Measurements from ENCODE around the gene CACNA1H.

The CACNA1H gene

DNA sequence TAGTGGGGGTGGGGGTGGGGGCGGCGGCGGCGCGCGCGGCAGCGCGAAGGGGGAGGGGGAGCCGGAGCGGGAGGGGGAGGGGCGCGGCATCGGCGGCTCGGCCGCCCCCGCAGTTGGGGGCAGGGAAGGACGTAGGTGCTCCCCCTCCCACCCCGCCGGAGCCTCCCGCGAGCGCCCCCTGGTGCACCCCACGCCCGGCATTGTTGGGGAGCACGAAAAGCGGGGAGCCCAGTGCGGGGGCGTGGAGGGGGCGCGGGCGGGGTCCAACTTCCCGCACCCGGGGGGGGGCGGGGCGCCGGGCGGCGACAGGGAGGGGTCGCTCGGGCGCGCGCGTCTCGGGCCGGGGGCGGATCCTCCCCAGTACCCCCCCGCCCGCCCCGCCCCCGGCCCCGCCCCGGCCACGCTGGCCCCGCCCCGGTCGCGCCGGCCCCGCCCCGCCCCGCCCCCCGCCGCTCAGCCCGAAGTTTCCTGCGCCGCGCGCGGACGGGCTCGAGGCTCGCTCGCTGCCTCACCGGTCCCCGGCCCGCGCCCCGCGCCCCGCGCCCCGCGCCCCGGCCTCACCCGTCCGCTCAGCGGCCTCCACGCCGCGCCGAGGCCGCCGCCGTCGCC, at the start of gene CACNA1H:
TSS of gene CACNA1H (plus strand) at position 456 of the 609 bp plus-strand sequence. CDS start 632 bp downstream, outside the sequence.
- DNase-seq (ENCODE audit: low read depth): no peak
- TF ChIP-seq, protein P1, sequence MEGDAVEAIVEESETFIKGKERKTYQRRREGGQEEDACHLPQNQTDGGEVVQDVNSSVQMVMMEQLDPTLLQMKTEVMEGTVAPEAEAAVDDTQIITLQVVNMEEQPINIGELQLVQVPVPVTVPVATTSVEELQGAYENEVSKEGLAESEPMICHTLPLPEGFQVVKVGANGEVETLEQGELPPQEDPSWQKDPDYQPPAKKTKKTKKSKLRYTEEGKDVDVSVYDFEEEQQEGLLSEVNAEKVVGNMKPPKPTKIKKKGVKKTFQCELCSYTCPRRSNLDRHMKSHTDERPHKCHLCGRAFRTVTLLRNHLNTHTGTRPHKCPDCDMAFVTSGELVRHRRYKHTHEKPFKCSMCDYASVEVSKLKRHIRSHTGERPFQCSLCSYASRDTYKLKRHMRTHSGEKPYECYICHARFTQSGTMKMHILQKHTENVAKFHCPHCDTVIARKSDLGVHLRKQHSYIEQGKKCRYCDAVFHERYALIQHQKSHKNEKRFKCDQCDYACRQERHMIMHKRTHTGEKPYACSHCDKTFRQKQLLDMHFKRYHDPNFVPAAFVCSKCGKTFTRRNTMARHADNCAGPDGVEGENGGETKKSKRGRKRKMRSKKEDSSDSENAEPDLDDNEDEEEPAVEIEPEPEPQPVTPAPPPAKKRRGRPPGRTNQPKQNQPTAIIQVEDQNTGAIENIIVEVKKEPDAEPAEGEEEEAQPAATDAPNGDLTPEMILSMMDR (IDR thresholded peaks at IDR 0.05; ENCODE audit: low read depth, low read length, missing control alignments): no peak
- no peak within 1 kb of the TSS for H3K4me3 ChIP-seq (ENCODE audit: low read depth, low read length)

DNA sequence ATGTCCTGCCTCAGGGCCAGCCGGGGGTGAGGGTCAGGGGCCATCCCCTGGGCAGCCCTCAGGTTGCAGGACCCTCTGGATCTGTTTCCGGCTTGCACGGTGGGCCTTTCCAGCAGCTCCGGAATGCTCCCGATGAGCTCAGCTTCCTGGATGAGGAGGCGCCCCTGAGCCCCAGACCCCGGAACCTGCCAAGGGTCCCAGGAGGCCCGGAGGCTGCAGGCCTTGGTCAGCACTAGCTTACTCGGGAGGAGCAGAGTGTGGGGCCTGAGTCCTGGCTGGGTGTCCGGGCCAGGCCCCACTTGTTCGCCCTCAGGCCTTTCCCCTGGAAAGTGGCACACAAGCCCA, 49.3 kb upstream of the CACNA1H start:
- no peak for DNase-seq (ENCODE audit: low read depth)
- TF ChIP-seq, protein P1 (IDR thresholded peaks at IDR 0.05; ENCODE audit: low read depth, low read length, missing control alignments): no peak
- H3K4me3 ChIP-seq (ENCODE audit: low read depth, low read length): no peak overlapping the region

DNA sequence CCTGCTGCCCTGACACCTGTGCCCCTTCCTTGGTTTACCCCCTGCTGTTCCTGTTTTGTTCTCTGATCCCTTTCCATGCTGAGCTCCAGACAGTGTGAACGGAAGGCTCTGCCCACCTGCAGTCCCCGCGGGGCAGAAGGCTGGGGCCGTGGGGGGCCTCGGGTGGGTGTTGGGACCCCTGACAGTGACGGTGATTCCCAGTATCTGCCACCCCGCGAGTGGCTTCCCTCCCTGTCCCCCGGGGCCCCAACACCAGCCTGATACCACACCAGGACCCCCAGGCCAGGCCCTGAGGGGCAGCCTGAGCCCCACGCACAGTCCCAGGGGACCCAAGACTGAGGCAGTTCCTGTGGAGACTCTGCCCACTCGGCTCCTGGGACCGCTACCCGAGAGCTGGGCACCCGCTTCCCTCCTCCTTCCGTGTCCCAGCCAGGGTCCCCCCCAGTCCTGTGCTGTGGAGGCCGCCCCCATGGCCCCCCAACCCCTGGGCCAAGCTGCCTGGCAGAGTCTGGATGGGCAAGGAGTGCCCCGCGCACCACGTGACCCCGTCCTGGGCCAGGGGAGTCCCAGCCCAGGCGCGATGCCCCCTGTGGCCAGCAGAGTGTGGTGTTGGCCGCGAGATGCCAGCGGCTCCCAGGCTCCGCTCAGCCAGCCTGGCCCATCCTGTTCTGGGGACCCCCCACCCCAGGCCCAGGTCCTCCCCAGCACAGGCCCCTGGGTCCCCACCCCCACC, 46.9 kb upstream of the CACNA1H start:
- TF ChIP-seq, protein P1 (IDR thresholded peaks at IDR 0.05; ENCODE audit: low read depth, low read length, missing control alignments): peak; percentile 61
- no peak for DNase-seq (ENCODE audit: low read depth)
- H3K4me3 ChIP-seq (ENCODE audit: low read depth, low read length): no peak overlapping the region

DNA sequence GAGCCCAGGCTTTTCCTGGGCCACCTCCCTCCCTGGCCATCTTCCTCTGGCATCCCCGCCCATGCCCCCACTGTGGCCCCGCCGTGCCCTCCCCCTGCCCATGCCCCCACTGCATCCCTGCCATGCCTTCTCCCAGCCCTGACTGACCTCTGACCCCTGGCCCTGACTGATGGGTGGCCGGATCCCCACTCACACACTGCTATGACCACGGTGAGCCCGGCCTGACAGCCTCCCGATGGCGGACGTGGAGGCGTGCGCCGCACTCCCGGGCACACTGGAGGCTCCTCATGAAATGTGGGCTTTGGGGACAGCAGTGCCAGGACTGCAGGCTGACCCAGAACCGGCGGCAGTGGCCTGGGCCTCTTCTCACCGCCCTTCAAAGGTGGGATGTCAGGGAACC, 46.2 kb upstream of the CACNA1H start:
- TF ChIP-seq, protein P1 (IDR thresholded peaks at IDR 0.05; ENCODE audit: low read depth, low read length, missing control alignments): no peak
- no peak for DNase-seq (ENCODE audit: low read depth)
- H3K4me3 ChIP-seq (ENCODE audit: low read depth, low read length): no peak overlapping the region

DNA sequence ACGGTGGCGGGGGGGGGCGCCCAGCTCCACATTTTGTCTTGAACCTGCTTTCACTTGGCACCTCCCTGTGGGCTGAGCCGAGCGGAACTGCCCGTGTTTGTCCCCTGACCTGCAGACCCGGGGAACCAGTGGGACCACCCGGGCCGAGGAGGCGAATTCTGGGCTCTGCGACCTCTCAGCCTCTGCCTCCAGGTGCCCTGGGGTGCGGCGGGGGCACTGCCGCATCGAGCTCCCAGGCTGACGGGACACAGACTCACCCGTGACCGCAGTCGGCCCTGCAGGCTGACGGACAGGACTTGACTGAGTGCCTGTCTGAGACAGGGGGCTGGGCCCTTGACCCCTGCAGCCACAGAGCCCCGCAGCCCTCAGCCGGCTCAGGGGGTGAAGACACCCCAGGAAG, 45.8 kb upstream of the CACNA1H start:
- TF ChIP-seq, protein P1 (IDR thresholded peaks at IDR 0.05; ENCODE audit: low read depth, low read length, missing control alignments): no peak
- H3K4me3 ChIP-seq (ENCODE audit: low read depth, low read length): no peak overlapping the region
- DNase-seq (ENCODE audit: low read depth): no peak

DNA sequence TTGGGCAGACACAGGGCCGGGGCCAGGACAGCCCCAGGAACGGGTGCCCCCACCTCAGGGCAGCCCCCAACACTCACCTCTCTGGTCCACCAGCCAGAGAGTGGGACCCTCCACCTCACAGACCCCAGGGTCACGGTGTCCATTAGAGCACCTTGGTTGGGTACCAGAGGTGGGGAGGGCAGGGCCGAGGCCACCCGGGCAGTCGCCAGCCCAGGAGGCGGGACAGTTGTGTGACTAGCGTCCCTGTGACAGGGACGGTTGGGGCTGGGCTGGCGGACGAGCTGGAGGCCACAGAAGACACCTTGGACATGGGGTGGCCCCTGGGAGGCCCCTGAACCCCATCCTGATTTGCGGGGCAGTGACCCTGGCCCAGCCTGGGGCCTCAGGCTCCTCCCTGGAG, 45.2 kb upstream of the CACNA1H start:
- DNase-seq (ENCODE audit: low read depth): no peak
- H3K4me3 ChIP-seq (ENCODE audit: low read depth, low read length): no peak overlapping the region
- TF ChIP-seq, protein P1 (IDR thresholded peaks at IDR 0.05; ENCODE audit: low read depth, low read length, missing control alignments): no peak

All from GM12864 (cell line).